Common myeloid progenitor, CD34-positive (primary cell): ENCODE results near the gene PHKG2.

Experiments used
- CTCF ChIA-PET: fragments of 350-600 bp; sonication (Branson Sonifier 250); formaldehyde crosslinking; loops from one replicate; lab custom pipeline; 2021; ENCODE audit warnings: antibody characterized with exemption; lab: Charles Lee
- POLR2A ChIA-PET: fragments of 350-600 bp; sonication (Branson Sonifier 250); formaldehyde crosslinking; loops from one replicate; lab custom pipeline; 2021; ENCODE audit warnings: antibody characterized with exemption; lab: Charles Lee
- DNase-seq, 3 donors: peaks; one replicate each; pipeline versions ENCODE4 v3.0.0 to v3.0.0-alpha.2; 2013
- H3K27ac ChIP-seq, 2 experiments: 1 replicate in 1 of 2; 2 replicates in 1 of 2; pipeline ENCODE4 v1.7.0; 2013; ENCODE audit warnings: inconsistent platforms in 2 of 2, low read length in 2 of 2, mild to moderate bottlenecking in 2 of 2, low read depth in 1 of 2, moderate library complexity in 1 of 2; ENCODE audit not compliant: severe bottlenecking in 2 of 2, insufficient read depth in 1 of 2, poor library complexity in 1 of 2
- H3K27me3 ChIP-seq, 5 experiments: replicated peaks in 2 of 5; 1 replicate in 3 of 5; 2 replicates in 2 of 5; pipeline versions ENCODE4 v1.6.1 to v1.7.0; 2013; ENCODE audit warnings: low read length in 4 of 5, mild to moderate bottlenecking in 2 of 5, moderate library complexity in 2 of 5, inconsistent platforms in 1 of 5; ENCODE audit not compliant: insufficient read depth in 5 of 5, control insufficient read depth in 4 of 5
- H3K36me3 ChIP-seq, 4 experiments: 1 replicate in 2 of 4; 2 replicates in 2 of 4; pipeline versions ENCODE4 v1.6.1 to v1.7.0; 2013; ENCODE audit warnings: low read length in 3 of 4, control low read depth in 1 of 4, mild to moderate bottlenecking in 1 of 4; ENCODE audit not compliant: control insufficient read depth in 4 of 4, insufficient read depth in 4 of 4
- H3K4me1 ChIP-seq, 4 experiments: 1 replicate in 3 of 4; 2 replicates in 1 of 4; pipeline versions ENCODE4 v1.6.1 to v1.7.1; 2013; ENCODE audit warnings: low read length in 3 of 4, mild to moderate bottlenecking in 3 of 4, control low read depth in 1 of 4, inconsistent platforms in 1 of 4, moderate library complexity in 1 of 4; ENCODE audit not compliant: control insufficient read depth in 4 of 4, insufficient read depth in 4 of 4; ENCODE audit errors: control extremely low read depth in 1 of 4
- H3K4me3 ChIP-seq, 7 experiments: 1 replicate in 4 of 7; 2 replicates in 3 of 7; pipeline versions ENCODE4 v1.5.1 to v1.7.0; 2013; ENCODE audit warnings: mild to moderate bottlenecking in 7 of 7, low read length in 6 of 7, moderate library complexity in 6 of 7, inconsistent platforms in 2 of 7, low read depth in 2 of 7, control low read depth in 1 of 7; ENCODE audit not compliant: insufficient read depth in 4 of 7, control insufficient read depth in 1 of 7; ENCODE audit errors: extremely low read depth in 1 of 7
- H3K9me3 ChIP-seq, 5 experiments: 1 replicate in 4 of 5; 2 replicates in 1 of 5; pipeline versions ENCODE4 v1.6.1 to v1.7.1; 2013; ENCODE audit warnings: low read length in 4 of 5, mild to moderate bottlenecking in 2 of 5, inconsistent platforms in 1 of 5, low read depth in 1 of 5, moderate library complexity in 1 of 5; ENCODE audit not compliant: control insufficient read depth in 4 of 5, insufficient read depth in 2 of 5; ENCODE audit errors: control extremely low read depth in 1 of 5
- WGBS: methylation state at CpG from one replicate; pipeline ENCODE4 v1.1.5; 2013; ENCODE audit not compliant: insufficient coverage; 5-methylcytosine and 5-hydroxymethylcytosine counted together

PHKG2 gene

DNA sequence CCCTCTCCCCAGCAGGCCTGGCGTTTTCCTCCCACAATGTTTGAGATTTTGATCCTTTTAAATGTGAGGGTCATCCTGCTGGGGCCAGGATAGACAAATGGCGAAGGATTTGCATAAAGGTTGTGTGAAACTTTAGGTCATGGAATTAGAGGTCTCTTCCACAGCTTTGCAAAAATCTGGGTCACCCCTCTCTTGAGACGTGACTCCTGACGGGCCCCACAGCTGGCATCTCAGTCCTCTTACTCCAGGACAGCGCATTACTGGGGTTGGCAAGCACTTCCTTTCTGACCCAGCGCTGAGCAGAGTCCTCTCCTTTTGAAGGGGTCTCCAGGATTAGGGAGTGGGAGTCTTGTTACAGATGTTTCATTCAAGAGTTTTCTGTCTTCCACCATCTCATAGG is 31.4 kb downstream of the PHKG2 start:
- 95% methylated on average over 6 of the region's 6 CpGs for WGBS
- ChIA-PET POLR2A (no interaction called here), CTCF (interaction anchor here (0.8 to 2.2 kb wide), 2 partner anchors 28 to 35 kb away, joined by 4 read pairs; no protein-coding TSS in a partner anchor)
- H3K9me3 ChIP-seq: no peaks in the 10 kb centered on the region
- peaks cover 4 to 36% (median 23%) of the 10 kb centered on the region in 4 experiments for H3K36me3 ChIP-seq
- no peaks in the 10 kb centered on the region for H3K27me3 ChIP-seq
- no peak overlapping the region for H3K27ac ChIP-seq
- H3K4me3 ChIP-seq: no peak overlapping the region
- H3K4me1 ChIP-seq: peaks cover 0 to 25% (median 19%) of the 10 kb centered on the region in 4 experiments
- DNase-seq: no peak

DNA sequence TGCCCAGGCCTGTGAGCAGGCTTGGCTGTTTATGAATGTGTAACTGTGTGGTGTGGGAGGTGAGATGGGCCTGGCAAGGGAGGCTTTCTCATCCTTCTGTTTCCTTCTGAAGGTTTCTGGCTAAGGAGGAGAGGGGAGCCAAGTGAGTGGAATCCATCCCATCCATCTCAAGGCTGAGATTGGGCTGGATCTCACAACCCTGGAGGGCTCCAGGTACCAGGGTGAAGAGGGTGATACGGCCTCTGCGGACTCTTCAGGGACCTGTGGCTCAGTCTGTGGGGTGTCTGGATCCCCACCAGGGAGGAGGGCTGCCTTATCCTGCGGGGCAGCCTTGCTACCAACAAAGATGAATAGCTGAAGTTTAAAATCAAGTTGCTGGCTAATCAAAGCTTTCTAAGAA is 31.8 kb downstream of the PHKG2 start:
- H3K27ac ChIP-seq: peak overlapping the region in 1 of 2 experiments; percentile 25
- POLR2A ChIA-PET: no interaction called here
- peaks cover 0 to 21% (median 15%) of the 10 kb centered on the region in 4 experiments for H3K4me1 ChIP-seq
- no peak overlapping the region for H3K4me3 ChIP-seq
- H3K36me3 ChIP-seq: peaks cover 4 to 36% (median 23%) of the 10 kb centered on the region in 4 experiments
- H3K27me3 ChIP-seq: no peaks in the 10 kb centered on the region
- no peaks in the 10 kb centered on the region for H3K9me3 ChIP-seq
- WGBS: 100% methylated on average over 3 of the region's 3 CpGs
- CTCF ChIA-PET: interaction anchor here (0.8 kb wide), 1 partner anchor 27 kb away, joined by 4 read pairs; no protein-coding TSS in a partner anchor
- no peak for DNase-seq

DNA sequence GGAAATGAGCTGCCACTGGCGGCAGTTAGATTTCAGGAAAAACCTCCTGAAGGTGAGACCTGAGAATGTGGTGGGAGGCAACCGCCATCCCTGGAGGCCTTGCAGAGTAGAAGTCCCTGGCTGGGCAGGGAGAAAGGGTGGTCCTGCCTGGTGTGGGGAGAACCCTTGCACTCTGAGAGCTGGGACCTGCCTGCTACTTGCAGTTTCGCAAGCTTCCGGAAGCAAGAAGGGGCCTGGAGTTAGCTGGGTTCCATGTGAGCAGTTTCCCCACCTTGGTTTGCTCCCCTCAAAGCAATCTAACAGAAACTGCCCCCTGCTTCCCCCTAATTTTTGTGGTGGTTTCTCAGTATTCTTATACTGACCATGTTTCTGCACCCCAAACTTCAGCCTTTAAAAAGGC is 32.3 kb downstream of the PHKG2 start:
- peak overlapping the region in 1 of 2 experiments; percentile 25 for H3K27ac ChIP-seq
- 95% methylated on average over 3 of the region's 4 CpGs for WGBS

DNA sequence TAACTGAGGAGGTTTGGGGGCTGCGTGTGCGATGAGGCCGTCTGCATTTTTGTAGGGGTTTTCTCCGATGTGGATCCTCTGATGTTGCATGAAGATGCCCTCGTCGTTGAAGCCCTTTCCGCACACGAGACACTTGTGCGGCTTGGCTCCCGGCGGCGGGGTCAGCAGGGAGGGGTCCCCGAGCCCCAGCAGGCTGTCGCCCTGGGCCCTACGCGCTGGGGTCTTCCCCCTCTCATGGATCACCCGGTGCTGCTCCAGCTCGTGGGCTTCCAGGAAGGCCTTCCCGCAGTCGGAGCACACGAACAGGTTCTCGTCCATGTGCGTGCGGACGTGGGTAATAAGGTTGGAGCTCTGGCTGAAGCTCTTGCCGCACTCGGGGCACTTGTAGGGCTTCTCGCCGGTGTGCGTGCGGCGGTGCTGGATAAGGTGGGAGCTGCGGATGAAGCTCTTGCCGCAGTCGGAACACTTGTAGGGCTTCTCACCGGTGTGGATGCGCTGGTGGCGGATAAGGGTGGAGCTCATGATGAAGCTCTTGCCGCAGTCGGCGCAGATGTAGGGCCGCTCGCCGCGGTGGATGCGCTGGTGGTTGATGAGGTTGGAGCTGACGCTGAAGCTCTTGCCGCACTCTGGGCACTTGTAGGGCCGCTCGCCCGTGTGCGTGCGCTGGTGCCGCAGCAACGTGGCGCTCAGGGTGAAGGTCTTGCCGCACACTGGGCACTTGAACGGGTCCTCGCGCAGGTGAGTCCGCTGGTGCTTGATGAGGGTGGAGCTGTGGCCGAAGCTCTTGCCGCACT is 34.5 kb downstream of the PHKG2 start:
- Histone ChIP-seq H3K9me3 (no peaks in the 10 kb centered on the region), H3K4me1 (peaks cover 0 to 17% (median 12%) of the 10 kb centered on the region in 4 experiments), H3K27ac (no peak overlapping the region), H3K27me3 (no peaks in the 10 kb centered on the region), H3K36me3 (peaks cover 4 to 38% (median 23%) of the 10 kb centered on the region in 4 experiments), H3K4me3 (no peak overlapping the region)
- CTCF ChIA-PET: interaction anchor here (0.9 to 2.1 kb wide), 6 partner anchors 10 to 35 kb away, joined by 3 to 5 read pairs (median 3); no protein-coding TSS in a partner anchor
- WGBS: 97% methylated on average over 62 of the region's 63 CpGs
- no peak for DNase-seq
- POLR2A ChIA-PET: no interaction called here

More for the DNA sequence above, 32.3 kb downstream of the PHKG2 start:
- no peaks in the 10 kb centered on the region for H3K27me3 ChIP-seq
- no peak overlapping the region for H3K4me3 ChIP-seq
- ChIA-PET POLR2A (no interaction called here), CTCF (interaction anchor here (0.7 kb wide), 1 partner anchor 15 kb away, joined by 3 read pairs; no protein-coding TSS in a partner anchor)
- peaks cover 0 to 17% (median 10%) of the 10 kb centered on the region in 4 experiments for H3K4me1 ChIP-seq
- no peak for DNase-seq
- H3K9me3 ChIP-seq: no peaks in the 10 kb centered on the region
- H3K36me3 ChIP-seq: peaks cover 4 to 38% (median 23%) of the 10 kb centered on the region in 4 experiments

DNA sequence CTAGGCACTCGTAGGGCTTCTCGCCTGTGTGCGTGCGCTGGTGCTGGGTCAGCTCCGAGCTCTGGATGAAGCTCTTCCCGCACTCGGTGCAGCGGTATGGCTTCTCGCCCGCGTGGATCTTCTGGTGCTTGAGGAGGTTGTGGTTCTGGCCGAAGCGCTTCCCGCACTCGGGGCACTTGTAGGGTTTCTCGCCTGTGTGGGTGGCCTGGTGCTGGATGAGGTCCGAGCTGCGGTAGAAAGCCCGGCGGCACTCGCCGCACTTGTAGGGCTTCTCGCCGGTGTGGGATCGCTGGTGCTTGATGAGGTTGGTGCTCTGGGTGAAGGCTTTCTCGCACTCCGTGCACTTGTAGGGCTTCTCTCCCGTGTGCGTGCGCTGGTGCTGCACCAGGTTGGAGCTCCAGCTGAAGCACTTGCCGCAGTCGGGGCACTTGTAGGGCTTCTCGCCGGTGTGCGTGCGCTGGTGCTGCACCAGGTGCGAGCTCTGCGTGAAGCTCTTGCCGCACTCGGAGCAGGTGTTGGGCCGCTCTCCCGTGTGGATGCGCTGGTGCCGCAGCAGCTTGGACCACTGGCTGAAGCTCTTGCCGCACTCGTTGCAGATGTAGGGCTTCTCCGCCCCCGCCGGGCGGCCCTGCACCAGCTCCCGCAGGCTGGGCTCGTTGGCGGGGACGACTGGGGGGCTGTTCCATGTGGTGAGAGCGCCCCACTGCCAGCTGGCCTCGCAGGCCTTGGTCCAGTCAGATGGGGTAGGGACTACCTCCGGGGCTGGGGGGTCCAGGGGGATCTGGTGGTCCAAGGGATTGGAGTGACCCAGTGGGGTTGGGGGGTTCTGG is 35.3 kb downstream of the PHKG2 start:
- DNase-seq: no peak
- no peaks in the 10 kb centered on the region for H3K27me3 ChIP-seq
- no peak overlapping the region for H3K27ac ChIP-seq
- ChIA-PET CTCF (interaction anchor here (0.9 to 2.1 kb wide), 7 partner anchors 10 to 36 kb away, joined by 3 to 5 read pairs (median 3); no protein-coding TSS in a partner anchor), POLR2A (no interaction called here)
- no peaks in the 10 kb centered on the region for H3K9me3 ChIP-seq
- WGBS: over 99% methylated on average over 46 of the region's 57 CpGs
- H3K36me3 ChIP-seq: peaks cover 2 to 38% (median 23%) of the 10 kb centered on the region in 4 experiments
- peaks cover 0 to 20% (median 16%) of the 10 kb centered on the region in 4 experiments for H3K4me1 ChIP-seq
- H3K4me3 ChIP-seq: no peak overlapping the region

DNA sequence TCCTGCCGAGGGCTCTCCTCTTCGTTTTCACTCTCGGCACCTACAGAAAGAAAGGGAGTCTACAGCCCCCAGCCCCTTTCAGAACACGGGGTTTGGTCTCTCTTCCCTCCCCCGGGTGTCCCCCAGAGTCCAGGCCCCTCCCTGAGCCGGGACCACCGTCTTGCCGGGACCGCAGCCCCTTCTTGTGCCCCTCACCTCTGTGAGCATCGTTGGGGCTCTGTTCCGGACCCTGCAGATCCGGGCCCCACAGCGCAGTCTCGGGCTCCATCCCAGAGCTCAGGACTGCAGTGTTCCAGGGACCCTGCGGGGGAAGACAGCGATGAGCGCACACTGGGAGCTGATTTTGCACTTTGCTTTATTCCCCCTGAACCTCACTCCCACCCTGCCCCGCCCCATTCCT is 36.0 kb downstream of the PHKG2 start:
- Histone ChIP-seq H3K4me3 (no peak overlapping the region), H3K27me3 (no peaks in the 10 kb centered on the region), H3K9me3 (no peaks in the 10 kb centered on the region), H3K36me3 (peaks cover 2 to 38% (median 23%) of the 10 kb centered on the region in 4 experiments), H3K4me1 (peaks cover 0 to 20% (median 16%) of the 10 kb centered on the region in 4 experiments), H3K27ac (no peak overlapping the region)
- 95% methylated on average over 17 of the region's 18 CpGs for WGBS
- CTCF ChIA-PET: interaction anchor here (1.4 to 2.1 kb wide), 2 partner anchors 22 to 26 kb away, joined by 3 to 5 read pairs; no protein-coding TSS in a partner anchor
- no peak for DNase-seq
- POLR2A ChIA-PET: interaction anchor here (2.1 kb wide), 1 partner anchor 22 kb away, joined by 9 read pairs; no protein-coding TSS in a partner anchor
